ENCODE results near the gene MPP3.
A peak's percentile ranks its signal among the peaks of the same experiment; 100 is the strongest.

GRCh38 chr17:43760254-43760852, 72.6 kb downstream of the MPP3 start:
- TF ChIP-seq CTCF (conservative IDR thresholded peaks at IDR 0.05; ENCODE audit: low read depth, low read length) (peak; percentile 100), EZH2phosphoT487 (IDR thresholded peaks at IDR 0.05; ENCODE audit: borderline replicate concordance, low read length) (no peak)
